Nucleus accumbens (tissue), 56 donors: ENCODE results near the gene MPZL3.

ENCODE experiments used
- DNase-seq, 56 donors: peaks; one replicate each; lab custom pipeline; 2025; lab: John Stamatoyannopoulos, UW

Gene MPZL3

GRCh38 chr11:118265954-118266353 is 13.8 kb upstream of the MPZL3 start:
- DNase-seq = no peak

DNA sequence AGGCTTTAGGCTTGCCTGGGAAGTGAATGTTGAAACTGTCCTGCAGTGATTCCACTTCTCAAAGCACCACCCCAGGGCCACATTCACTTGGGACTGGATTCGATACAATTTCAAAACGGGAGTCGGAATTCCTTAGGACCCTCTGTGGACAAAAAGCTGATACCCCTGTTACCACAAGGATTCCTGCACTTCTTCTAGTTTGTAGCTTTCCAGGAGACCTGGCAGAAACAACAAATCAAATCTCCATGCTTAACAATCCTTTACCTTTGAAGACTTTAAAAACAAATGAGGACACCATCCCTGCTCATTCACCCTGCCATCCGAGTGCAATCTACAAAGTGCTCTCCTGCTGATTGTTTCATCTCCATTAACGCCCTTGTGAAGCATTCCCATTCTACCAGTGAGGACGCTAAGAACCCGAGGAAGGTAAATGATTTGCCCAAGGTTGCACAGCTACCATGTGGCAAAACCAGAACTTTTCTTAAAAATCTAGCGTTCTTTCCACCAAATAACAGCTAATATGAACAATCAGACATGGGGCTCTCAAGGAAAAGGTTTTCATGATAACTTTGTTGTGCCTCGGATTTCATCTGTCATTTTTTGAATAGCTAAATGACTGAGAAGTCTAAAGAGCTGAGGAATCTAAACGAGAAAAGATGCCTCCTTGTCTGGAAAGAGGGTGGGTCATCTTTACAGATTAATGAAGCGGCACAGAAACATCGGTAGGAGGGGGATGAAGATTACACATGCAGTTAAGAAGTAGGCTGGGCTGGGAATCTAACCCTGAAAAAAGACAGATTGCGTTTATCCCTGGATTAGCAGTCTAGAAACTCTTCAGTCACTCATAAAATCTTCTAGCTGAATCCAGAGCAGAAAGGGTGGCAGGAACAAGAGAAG is 12.7 kb upstream of the MPZL3 start:
- DNase-seq = no peak

- no peak for DNase-seq
Measured at GRCh38 chr11:118263695-118264568, 11.8 kb upstream of the MPZL3 start, which contains the start of gene MPZL2. Gene MPZL2, minus strand, starts transcription at chr11:118264297. Its CDS starts 144 bp downstream, at chr11:118264153.

GRCh38 chr11:118263112-118263511 is 10.9 kb upstream of the MPZL3 start:
- no peak for DNase-seq

DNA sequence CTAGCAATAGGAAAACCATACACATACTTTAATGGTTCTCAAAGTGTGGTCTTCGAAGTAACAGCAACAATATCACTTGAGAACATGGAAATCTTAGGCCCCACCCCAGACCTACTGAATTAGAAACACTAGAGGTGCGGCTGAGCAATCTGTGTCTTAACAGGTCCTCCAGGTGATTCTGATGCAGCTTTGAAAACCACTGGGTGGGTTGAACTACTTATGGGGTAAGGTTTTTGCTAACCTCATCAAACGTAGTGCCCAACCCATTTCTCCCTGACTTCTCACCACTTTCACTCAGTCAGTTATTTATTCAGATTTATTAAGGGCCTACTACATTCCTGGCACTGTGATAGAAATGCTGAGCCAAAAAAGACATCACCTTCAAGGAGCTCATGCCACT is 8.2 kb upstream of the MPZL3 start:
- no peak for DNase-seq

- no peak for DNase-seq
Measured at GRCh38 chr11:118259138-118259537, 7.0 kb upstream of the MPZL3 start.

DNA sequence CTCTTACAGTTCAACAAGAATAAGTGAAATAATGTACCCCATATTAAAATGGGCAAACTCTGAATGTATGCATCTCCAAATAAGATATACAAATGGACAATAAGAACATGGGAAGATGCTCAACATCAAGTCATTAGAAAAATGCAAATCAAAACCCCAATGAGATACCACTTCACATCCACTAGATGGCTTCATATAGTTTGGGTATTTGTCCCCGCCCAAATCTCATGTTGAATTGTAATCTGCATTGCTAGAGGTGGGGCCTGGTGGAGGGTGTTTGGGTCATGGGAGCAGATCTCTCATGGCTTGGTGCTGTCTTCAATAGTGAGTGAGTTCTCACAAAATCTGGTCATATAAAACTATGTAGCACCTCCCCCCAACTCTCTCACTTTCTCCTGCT is 6.2 kb upstream of the MPZL3 start:
- DNase-seq = no peak

DNA sequence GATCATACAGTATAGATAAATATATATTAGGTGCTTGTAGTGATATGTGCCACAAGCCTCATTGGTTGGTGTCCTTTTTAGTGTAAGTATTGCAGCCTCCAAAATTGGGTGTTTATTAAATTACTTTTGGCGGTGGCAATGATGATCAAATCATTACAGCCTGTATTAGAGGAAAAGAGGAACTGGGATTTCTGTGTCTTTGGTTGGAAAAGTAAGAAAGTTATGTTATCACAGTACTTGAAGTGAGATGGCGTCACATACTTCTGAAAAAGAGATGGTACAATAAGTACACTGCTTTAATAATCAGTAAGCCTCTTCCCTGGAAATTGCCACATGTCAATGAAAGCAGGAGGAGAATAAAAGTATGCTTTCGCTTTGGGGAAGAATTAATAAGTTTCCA is 523 bp upstream of the MPZL3 start:
- no peak for DNase-seq

DNA sequence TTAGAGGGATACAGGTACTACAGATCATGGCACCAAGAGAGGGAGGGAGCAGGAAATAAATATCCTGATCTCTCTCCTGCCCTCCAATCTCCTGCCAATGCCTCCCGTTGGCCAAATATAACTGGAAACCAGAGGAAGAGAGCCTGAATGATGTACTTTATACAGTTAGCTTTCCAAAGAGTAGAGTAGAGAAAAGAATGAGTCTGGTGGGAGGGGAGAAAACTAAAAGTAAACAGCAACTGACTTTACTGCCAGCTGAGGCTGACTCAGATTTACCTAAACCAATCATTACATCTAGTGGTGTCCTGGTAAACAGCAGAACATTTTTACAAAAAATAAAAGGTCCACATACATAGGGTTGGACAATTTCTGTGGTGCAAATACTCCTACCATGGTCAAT is 5.1 kb downstream of the MPZL3 start:
- DNase-seq = no peak

DNA sequence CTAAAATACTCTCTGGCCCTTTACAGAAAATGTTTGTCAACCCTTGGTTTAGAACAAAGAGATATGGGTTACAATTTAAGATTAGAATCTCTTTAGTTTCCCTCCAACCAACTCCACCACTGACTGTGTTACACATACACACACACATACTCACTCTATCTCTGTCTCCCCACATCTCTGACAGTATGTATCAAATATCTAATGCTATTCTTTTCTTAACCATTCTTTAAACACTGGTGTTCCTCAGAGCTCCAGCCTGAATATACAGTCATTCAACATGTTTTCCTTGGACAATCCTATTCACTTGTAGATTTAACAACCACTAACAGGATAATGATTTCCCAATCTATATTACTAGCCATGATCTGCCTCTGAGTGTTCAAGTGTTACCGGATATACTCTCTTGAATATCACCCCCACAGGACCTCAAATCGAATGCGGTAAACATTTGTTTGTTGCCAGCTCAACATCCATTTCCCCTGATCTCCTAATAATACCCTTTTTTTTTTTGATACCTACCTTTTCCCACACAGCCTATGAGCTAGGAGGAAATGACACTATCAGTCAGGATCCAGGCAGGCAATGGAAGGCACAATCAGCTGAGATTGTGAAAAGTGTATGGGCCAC is 6.1 kb downstream of the MPZL3 start:
- DNase-seq = no peak

DNA sequence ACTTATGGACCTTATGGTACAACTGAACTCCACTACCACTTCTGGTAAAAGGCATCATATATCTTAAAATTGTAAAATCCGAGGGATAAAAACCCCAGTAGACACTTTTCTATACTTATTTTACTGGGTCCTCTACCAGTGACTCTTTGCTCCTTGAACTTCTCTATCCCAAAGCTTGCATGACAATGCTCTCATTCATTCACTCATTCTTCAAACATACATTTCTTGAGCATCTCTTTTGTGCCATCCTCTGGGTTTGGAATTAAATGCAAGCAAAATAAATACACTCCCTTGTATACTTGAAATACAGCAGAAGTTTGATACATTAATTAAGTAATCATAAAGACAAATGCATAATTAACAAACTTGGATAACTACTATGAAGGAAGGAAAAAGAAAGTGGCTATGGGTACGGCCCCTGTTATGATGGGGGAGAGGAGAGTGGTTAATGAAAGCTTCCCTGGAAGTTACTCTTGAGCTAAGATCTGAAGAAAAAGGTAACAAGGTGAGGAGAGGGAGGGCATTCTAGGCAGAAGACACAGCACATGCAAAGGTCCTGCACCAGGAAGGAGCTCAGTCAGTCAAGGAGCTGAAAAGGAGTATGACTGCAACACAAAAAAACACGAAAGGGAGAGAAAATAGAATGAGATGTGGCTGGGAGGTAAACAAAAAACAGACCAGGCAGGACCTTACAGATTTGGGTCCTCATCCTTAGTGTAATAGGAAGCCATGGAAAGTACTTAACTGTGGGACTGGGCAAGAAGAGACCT is 8.0 kb downstream of the MPZL3 start:
- DNase-seq = no peak

DNA sequence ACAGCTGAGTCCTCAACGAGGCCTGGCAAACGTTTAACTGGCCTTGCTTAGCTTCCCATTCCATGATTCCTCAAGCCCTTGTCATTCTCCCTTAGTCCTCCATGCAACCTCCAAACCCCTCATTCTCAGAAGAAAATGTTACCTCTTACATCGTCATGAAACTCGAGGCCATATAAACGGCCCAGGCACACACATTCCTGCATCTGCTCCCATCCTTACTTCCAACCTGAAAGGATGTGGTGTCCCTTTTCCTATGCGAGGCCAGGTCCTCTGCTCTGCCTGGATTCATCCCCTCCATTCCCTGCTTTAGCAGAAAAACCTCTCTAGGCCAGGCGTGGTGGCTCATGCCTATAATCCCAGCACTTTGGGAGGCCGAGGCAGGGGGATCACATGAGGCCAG is 9.0 kb downstream of the MPZL3 start:
- DNase-seq = no peak

- no peak for DNase-seq
Measured at GRCh38 chr11:118241764-118242098, 10.4 kb downstream of the MPZL3 start.

DNA sequence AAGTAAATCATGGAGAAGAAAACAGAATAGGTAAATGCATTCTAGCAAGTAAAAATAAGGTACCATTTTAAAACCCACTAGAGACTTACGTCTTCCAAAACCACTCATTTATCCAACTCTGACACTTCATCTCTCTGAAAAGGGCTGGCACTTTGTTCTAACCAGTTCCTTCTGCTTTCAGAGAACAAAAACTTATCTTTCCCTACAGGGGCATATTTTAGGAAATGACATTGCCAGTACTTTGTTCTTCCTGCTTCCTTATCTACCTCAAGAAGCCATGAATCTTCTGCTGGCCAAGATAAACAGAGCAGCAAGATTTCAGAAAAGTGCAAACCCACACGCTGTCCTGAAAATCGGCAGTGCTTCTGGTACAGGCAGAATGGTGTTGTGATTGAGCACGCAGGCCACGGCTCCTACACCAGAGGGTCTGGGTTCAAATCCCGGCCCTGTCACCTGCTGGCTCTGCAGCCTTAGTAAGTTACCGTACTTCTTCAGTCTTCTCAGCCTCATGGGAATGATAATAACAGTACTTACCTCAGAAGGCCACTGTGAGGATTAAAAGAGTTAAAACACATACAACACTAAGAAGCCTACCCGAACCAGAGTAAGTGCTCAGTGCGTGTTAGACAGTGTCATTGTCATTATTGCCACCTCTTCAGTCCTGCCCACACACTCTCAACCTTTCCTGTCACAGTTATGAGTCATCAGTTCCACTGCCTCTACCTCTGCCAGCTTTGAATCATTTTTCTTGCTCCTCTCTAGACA is 11.0 kb downstream of the MPZL3 start:
- DNase-seq = peak in 17 of 56 donors; percentile 9 to 72 (median 39)

GRCh38 chr11:118239509-118240205 is 12.5 kb downstream of the MPZL3 start:
- no peak for DNase-seq

- no peak for DNase-seq
Measured at GRCh38 chr11:118238929-118239328, 13.2 kb downstream of the MPZL3 start.

DNA sequence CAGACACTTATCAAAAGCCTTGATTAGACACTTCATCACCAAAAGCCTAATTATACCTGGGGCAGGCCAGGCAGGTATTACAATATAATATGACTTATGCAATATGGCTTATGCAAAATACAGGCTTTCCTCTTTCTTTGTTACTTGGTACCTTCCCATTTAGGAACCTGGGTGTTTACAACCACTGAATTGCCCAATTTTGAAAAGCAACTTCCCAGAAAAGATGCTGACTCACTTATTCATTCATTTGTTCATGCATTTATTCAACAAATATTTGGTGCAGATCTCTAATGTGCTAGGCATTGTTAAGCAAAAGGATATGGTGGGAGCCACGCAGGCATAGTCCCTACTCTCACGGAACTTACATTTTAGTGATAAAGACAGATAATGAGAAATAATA is 13.7 kb downstream of the MPZL3 start:
- DNase-seq = no peak

DNA sequence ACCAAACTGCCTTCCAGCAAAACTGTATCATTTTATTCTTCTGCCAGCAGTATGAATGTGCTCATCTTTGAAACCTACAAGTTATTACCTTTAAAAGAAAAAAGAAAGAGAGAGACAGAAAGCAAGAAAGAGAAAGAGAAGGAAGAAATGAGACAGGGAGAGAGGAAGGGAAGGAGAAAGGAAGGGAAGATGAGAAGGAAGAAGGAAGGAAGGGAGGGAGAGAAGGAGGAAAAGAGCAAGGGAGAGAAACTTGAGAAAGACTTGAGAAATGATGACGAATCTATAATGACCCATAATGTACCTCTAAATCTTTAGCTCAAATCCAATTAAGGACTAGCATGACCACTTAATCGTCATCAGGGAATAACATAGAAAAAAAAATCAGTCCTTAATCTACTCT is 16.0 kb downstream of the MPZL3 start:
- DNase-seq = no peak

DNA sequence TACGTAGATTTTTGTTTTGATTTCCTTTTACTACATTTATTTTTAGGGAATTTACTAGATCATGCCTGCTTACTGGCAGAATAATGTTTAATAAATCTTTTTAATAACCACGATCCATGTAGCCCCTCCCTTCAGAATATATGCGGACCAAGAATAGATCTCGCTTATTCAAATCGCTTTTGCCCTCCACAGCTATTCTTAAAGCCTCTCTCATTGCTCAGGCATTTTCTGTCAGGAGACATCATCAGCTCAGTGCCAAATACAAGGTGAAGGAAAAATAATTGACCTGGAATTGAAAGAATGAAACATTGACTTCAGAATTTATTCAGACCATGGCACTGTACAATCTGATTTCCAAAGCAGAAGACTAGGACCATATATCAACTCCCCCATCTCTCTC is 17.3 kb downstream of the MPZL3 start:
- no peak for DNase-seq
